Left hindlimb (tissue), 1 donor: ENCODE results near the gene PML.
A peak's percentile ranks its signal among the peaks of the same experiment; 100 is the strongest.
"Not testable (repeated sequence)": the region's sequence is repeated elsewhere in the genome, so short reads cannot be mapped to it uniquely, and the experiment has no call there.

ENCODE experiments used
- DNase-seq: peaks from one replicate; pipeline ENCODE4 v3.0.0-alpha.2; 2018

The PML gene

GRCh38 chr15:73959801-73960200 is 34.7 kb upstream of the PML start:
- DNase-seq: no peak

GRCh38 chr15:73960472-73961070 is 33.9 kb upstream of the PML start:
- not testable (repeated sequence) for DNase-seq

- no peak for DNase-seq
These were observed 32.1 kb upstream of the PML start for GRCh38 chr15:73962433-73962832.

GRCh38 chr15:73964736-73965093 is 29.8 kb upstream of the PML start:
- DNase-seq: peak; percentile 76

- DNase-seq: no peak
These were observed 29.3 kb upstream of the PML start for GRCh38 chr15:73965094-73965757.

- DNase-seq: no peak
These were observed 28.8 kb upstream of the PML start for GRCh38 chr15:73965758-73966113.

- DNase-seq: no peak
These were observed 26.1 kb upstream of the PML start for GRCh38 chr15:73968461-73968860.

GRCh38 chr15:73969151-73969759 is 25.3 kb upstream of the PML start:
- DNase-seq: no peak

- DNase-seq: peak; percentile 87
These were observed 21.4 kb upstream of the PML start for GRCh38 chr15:73972984-73973682.

GRCh38 chr15:73973683-73974200 is 20.8 kb upstream of the PML start:
- DNase-seq: not testable (repeated sequence)

- DNase-seq: not testable (repeated sequence)
These were observed 18.9 kb upstream of the PML start for GRCh38 chr15:73975440-73976125.

GRCh38 chr15:73978896-73979295 is 15.6 kb upstream of the PML start:
- no peak for DNase-seq

GRCh38 chr15:73979636-73980035 is 14.9 kb upstream of the PML start:
- DNase-seq: no peak

GRCh38 chr15:73981761-73982221 is 12.7 kb upstream of the PML start:
- DNase-seq: no peak

GRCh38 chr15:73982222-73982962 is 12.1 kb upstream of the PML start:
- peak; percentile 91 for DNase-seq

GRCh38 chr15:73983211-73983727 is 11.2 kb upstream of the PML start:
- peak; percentile 65 for DNase-seq

GRCh38 chr15:73983773-73984172 is 10.7 kb upstream of the PML start:
- DNase-seq: no peak

GRCh38 chr15:73984208-73984979 is 10.1 kb upstream of the PML start:
- DNase-seq: no peak

GRCh38 chr15:73985101-73985873 is 9.2 kb upstream of the PML start:
- no peak for DNase-seq

- DNase-seq: no peak
These were observed 8.3 kb upstream of the PML start for GRCh38 chr15:73986055-73986775.
